ENCODE data around the gene DBF4B. TPM values are rescaled to one million over a fixed set of nuclear protein-coding genes. Genes with fewer than 3 reads are reported as not detected.

The DBF4B gene
- total and polyA plus RNA-seq, 2 of the 13 experiments (the other 11 are each of a cell fraction or from before 2014, with no cell fraction given), result 11.7 to 13.2 TPM

DNA sequence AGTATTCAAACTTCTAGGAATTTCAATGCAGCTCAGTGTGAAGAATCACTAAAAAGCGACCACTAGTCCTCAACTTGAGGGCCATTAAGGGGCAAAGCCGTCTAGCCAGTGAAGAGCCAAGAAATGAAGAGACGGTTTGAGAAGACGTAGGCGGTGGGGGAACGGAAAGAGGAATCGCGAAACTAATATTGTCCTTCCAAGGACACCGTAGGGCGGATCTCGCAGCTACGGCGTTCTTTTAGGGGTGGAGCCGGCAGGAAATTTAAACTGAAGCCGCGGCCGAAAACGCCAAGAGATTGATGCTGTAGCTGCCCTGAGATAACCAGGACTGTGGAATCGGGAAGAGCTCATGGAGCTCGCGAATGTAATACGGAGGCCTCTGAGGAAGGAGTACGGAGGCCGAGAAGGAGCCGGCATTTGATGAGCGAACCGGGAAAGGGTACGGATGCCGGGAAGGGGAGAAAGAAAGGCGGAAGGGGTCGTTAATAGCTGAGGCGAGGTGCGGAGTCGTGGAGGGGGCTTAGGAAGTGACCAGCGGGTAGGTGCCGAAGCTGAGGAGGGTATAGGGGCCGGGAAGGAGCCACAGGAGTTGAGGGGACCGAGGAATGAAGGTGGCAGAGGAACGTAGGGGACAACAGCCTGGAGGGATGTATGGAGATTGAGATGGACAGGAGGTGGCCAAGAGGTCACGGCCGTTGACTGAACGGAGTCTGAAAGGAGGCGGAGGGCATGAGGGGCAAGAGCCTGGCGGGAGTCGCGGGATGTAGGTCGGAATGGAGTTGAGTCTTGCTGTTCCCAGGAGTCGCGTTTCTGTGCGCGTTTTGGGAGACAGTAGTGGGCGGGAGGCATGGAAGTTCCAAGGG is at the start of gene DBF4B (continued):
- TF ChIP-seq, protein P1, sequence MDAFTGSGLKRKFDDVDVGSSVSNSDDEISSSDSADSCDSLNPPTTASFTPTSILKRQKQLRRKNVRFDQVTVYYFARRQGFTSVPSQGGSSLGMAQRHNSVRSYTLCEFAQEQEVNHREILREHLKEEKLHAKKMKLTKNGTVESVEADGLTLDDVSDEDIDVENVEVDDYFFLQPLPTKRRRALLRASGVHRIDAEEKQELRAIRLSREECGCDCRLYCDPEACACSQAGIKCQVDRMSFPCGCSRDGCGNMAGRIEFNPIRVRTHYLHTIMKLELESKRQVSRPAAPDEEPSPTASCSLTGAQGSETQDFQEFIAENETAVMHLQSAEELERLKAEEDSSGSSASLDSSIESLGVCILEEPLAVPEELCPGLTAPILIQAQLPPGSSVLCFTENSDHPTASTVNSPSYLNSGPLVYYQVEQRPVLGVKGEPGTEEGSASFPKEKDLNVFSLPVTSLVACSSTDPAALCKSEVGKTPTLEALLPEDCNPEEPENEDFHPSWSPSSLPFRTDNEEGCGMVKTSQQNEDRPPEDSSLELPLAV (CRISPR knock-in tag; conservative IDR thresholded peaks at IDR 0.05; ENCODE audit: low read depth), result no peak
- TF ChIP-seq NCOA1 (CRISPR knock-in tag; IDR thresholded peaks at IDR 0.05) (0 out of 2 replicates have a peak, but pooled peaks have one; percentile 40), ZNF678 (CRISPR knock-in tag; IDR thresholded peaks at IDR 0.05) (no peak), FOSL2 (CRISPR knock-in tag; IDR thresholded peaks at IDR 0.05) (peak; percentile 59), MED8 (CRISPR knock-in tag; IDR thresholded peaks at IDR 0.05; ENCODE audit: insufficient replicate concordance) (peak; percentile 85), ZNF781 (CRISPR knock-in tag; IDR thresholded peaks at IDR 0.05; ENCODE audit: borderline replicate concordance, not compliant biosample characterization) (peak; percentile 71), MATR3 (CRISPR knock-in tag; IDR thresholded peaks at IDR 0.05) (no peak), ZNF354B (CRISPR knock-in tag; IDR thresholded peaks at IDR 0.05) (peak; percentile 66; the same call in 1 of the 2 replicates), ZNF230 (CRISPR knock-in tag; IDR thresholded peaks at IDR 0.05) (0 out of 2 replicates have a peak, but pooled peaks have one; percentile 55), NFATC3 (CRISPR knock-in tag; IDR thresholded peaks at IDR 0.05) (peak; percentile 92), TAF15 (IDR thresholded peaks at IDR 0.05; ENCODE audit: low read depth, low read length, poor library complexity, severe bottlenecking) (no peak), THYN1 (CRISPR knock-in tag; IDR thresholded peaks at IDR 0.05; ENCODE audit: borderline replicate concordance, low read depth) (peak; percentile 95; the same call in 1 of the 2 replicates), ERF (CRISPR knock-in tag; IDR thresholded peaks at IDR 0.05) (no peak; the same call in 1 of the 2 replicates), ZNF260 (CRISPR knock-in tag; IDR thresholded peaks at IDR 0.05; ENCODE audit: borderline replicate concordance, low read depth) (no peak), HMG20B (CRISPR knock-in tag; conservative IDR thresholded peaks at IDR 0.05) (no peak), KDM5A (IDR thresholded peaks at IDR 0.05; ENCODE audit: borderline replicate concordance, low read length) (peak; percentile 99), PHF8 (CRISPR knock-in tag; IDR thresholded peaks at IDR 0.05) (peak; percentile 91), POLR2AphosphoS5 (IDR thresholded peaks at IDR 0.05; ENCODE audit: low read depth, low read length) (peak; percentile 91), ZNF570 (CRISPR knock-in tag; IDR thresholded peaks at IDR 0.05; ENCODE audit: borderline replicate concordance) (no peak)
- TF ChIP-seq, protein P2, sequence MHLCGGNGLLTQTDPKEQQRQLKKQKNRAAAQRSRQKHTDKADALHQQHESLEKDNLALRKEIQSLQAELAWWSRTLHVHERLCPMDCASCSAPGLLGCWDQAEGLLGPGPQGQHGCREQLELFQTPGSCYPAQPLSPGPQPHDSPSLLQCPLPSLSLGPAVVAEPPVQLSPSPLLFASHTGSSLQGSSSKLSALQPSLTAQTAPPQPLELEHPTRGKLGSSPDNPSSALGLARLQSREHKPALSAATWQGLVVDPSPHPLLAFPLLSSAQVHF (CRISPR knock-in tag; IDR thresholded peaks at IDR 0.05), result no peak
- TF ChIP-seq, protein P3, sequence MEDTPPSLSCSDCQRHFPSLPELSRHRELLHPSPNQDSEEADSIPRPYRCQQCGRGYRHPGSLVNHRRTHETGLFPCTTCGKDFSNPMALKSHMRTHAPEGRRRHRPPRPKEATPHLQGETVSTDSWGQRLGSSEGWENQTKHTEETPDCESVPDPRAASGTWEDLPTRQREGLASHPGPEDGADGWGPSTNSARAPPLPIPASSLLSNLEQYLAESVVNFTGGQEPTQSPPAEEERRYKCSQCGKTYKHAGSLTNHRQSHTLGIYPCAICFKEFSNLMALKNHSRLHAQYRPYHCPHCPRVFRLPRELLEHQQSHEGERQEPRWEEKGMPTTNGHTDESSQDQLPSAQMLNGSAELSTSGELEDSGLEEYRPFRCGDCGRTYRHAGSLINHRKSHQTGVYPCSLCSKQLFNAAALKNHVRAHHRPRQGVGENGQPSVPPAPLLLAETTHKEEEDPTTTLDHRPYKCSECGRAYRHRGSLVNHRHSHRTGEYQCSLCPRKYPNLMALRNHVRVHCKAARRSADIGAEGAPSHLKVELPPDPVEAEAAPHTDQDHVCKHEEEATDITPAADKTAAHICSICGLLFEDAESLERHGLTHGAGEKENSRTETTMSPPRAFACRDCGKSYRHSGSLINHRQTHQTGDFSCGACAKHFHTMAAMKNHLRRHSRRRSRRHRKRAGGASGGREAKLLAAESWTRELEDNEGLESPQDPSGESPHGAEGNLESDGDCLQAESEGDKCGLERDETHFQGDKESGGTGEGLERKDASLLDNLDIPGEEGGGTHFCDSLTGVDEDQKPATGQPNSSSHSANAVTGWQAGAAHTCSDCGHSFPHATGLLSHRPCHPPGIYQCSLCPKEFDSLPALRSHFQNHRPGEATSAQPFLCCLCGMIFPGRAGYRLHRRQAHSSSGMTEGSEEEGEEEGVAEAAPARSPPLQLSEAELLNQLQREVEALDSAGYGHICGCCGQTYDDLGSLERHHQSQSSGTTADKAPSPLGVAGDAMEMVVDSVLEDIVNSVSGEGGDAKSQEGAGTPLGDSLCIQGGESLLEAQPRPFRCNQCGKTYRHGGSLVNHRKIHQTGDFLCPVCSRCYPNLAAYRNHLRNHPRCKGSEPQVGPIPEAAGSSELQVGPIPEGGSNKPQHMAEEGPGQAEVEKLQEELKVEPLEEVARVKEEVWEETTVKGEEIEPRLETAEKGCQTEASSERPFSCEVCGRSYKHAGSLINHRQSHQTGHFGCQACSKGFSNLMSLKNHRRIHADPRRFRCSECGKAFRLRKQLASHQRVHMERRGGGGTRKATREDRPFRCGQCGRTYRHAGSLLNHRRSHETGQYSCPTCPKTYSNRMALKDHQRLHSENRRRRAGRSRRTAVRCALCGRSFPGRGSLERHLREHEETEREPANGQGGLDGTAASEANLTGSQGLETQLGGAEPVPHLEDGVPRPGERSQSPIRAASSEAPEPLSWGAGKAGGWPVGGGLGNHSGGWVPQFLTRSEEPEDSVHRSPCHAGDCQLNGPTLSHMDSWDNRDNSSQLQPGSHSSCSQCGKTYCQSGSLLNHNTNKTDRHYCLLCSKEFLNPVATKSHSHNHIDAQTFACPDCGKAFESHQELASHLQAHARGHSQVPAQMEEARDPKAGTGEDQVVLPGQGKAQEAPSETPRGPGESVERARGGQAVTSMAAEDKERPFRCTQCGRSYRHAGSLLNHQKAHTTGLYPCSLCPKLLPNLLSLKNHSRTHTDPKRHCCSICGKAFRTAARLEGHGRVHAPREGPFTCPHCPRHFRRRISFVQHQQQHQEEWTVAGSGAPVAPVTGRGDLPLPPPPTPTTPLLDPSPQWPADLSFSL (CRISPR knock-in tag; IDR thresholded peaks at IDR 0.05), result no peak

Data from HepG2 (cell line).